ENCODE data around the gene SERF2.
"Not testable (repeated sequence)": the region's sequence is repeated elsewhere in the genome, so short reads cannot be mapped to it uniquely, and the experiment has no call there.

SERF2 gene

DNA sequence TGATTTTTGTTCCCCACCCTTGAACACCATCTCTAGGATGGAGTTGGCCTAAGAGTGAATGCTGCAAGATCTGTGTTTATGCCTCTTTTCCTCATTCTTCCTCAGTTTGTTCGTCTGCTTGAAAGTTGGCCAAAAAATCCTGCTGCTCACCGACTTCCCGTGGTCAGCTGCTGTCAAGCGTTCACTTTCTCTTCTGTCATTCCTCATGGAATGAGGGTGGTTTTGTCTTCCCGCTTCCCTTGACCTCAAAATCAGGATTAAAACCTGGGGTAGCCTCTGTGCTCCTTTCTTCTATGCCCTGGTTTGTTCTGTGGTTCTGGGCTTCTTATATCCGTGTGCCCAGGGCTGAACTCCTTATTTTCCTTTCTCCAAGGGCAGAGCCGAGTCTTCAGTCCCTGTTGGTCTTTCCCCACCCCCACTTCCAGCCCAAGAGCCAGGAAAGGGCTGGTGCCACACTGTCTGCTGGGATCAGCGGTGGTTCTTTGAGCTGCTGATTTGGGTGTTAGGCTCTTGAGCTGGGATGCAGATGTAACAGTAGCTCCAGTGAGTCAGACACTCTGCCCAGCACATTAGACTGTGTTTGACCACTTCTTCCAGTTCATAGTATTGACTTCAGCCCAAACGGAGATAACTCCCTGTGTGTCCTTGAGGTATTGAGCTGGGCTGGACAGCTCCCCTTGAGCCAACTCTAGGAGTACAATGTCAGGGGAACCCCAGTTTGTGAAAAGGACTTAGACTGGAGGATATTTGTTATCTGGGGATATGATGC, 2.3 kb downstream of the SERF2 start:
- DNase-seq, result no peak

DNA sequence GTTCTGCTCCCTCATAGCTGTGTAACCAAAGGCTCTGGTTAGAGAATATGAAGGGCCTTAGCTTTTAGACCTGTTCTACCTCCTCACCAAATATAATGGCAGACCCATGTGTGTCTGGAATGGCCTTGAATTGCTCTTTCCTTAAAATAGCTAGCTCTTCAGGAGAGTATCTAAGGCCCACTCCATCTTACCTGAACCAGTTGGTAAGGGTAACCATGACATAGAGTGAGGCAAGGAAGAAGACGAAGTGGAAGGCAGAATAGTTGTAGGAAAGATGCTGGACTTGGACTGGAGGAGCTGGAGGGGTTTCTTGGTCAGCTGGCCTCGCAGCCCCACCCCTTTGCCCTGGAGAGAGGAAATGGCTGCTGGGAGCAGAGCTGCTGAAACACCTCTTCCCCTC, 3.1 kb downstream of the SERF2 start:
- DNase-seq, result no peak

DNA sequence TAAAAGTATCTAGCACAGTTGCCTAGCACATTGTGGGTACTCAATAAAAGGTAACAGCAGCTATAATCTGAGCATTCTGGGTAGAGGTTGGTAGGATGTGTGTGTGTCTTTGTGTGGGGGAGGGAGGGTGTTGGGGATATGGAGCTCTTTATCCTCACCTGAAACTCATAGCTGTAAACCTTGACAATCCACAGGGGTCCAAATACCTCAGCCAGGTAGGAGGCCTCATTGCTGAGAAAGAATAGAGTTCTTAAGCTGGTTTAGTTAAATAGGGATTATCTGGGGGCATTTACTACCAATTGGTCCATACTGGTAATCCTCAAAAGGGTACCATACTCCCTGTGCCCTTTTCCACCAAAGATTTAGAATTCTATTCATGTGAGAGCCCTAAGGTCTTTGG, 3.9 kb downstream of the SERF2 start:
- no peak for DNase-seq

DNA sequence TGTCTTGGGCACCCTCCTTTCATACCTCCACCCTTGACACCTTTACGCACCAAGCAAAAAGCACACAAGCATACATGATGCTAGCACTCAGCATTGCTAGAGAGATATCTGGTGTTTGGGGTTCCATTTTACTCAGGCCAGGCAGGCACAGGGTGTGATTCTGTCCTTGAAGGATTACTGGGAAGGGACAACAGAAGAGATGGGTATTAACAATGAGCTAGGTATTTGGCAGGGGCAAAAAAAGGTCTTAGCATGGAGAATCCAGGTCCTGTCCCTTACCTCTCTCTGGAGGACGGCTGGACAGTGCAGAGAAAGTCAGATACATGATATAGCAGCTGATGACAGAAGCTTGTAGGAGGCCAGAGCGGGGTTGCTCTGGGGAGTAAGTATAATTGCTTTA, 4.4 kb downstream of the SERF2 start:
- no peak for DNase-seq

DNA sequence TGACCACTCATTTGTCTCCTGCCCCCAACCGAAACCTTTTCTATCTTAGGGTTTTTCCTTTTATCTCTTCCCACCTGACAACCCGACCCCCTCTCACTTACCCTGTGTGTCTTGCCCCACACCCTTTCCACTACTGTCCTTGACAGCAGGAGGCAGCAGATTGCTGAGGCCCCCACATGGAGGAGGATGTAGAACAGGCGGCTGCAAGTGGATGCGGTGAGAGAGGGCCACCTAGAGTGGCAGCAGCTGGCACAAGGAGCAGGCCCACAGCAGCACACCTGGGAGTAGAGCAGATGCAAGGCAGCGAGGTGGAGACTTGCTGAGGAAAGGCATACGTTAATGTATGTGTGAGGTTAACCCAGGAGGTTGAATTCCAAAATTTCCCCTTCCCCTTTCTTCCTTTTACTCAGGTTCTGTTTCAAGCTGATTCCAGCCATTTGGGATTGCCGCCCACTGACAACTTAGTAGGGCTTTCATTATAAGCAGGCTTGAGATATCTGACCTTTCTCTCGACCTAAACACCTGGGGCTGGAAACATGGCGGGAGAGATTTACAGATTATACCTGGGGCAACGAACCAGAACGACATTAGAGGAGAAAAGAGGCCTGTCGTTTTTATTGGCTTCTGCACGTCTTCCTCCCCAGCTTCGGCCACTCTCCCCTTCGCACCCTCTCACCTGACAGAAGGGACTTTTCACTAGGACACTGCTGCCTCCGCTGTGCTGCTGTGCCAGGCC, 7.3 kb downstream of the SERF2 start:
- DNase-seq, result no peak

DNA sequence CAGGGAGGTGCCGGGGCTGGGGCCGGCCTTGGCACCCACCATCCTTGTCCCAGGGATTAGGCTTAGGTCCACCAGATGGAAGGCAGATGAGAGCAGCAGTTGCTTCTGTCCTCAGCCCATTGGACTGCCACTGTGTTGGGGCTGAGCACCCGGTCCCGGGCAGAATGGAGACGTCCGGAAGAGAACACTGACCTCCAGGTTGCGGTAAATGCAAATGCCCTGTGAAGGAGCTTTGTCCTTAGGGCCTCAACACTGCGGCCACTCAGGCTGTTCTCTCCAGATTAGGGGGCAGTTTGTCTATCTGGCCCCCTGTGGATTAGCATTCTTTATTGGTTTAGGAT, 7.8 kb downstream of the SERF2 start, which contains the start of gene SERINC4:
Gene SERINC4 (minus strand): TSS at position 276 of the 341 bp plus-strand sequence. CDS start 234 bp downstream, at position 42.
- DNase-seq, result no peak

DNA sequence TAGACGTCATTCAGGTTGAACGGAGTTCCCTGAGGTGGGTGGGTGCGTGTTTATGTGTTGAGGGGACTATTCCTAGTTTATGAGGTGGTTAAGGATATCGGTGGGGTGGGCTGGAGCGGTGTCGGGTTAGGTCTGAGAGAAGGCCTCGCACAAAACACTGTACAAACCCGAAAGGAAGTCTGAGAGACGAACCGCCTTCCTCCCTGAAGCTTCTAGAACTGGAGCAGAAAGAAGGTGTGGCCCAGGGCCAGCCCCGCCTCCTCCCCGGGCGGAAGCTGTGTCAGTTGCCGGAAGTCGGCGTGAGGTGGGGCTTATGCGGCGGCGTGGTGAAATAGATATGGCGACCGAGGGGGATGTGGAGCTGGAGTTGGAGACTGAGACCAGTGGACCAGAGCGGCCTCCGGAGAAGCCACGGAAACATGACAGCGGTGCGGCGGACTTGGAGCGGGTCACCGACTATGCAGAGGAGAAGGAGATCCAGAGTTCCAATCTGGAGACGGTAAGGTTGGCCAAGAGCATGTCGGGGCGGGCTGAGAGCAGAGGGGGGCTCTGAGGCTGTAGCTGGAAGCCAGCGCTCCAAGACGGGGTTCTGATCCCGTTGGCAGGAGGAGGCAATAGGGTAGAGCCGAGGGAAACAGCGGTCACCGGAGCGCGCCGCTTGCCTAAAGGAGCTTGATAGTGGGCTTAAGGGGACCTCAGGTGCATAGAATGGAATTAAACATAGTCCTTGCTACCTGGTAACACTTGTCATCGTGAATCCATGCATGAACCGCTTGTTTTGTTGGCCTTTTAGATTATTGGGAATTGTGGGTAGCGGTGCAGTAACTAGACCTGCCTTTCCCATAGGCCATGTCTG, 8.4 kb downstream of the SERF2 start, which contains the start of gene HYPK:
Gene HYPK (plus strand): TSS at position 314 of the 856 bp plus-strand sequence. CDS start 24 bp downstream, at position 338.
- no peak for DNase-seq

DNA sequence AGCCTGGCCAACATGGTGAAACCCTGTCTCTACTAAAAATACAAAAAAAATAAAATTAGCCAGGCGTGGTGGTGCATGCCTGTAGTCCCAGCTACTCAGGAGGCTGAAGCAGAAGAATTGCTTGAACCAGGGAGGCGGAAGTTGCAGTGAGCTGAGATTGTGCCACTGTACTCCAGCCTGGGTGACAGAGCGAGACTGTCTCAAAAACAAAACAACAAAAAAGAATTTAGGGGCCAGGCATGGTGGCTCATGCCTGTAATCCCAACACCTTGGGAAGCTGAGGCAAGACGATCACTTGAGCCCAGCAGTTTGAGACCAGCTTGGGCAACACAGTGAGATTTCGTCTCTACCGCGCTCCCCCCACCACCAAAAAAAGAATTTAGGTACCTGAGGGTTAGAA, 10.6 kb downstream of the SERF2 start:
- DNase-seq, result not testable (repeated sequence)

DNA sequence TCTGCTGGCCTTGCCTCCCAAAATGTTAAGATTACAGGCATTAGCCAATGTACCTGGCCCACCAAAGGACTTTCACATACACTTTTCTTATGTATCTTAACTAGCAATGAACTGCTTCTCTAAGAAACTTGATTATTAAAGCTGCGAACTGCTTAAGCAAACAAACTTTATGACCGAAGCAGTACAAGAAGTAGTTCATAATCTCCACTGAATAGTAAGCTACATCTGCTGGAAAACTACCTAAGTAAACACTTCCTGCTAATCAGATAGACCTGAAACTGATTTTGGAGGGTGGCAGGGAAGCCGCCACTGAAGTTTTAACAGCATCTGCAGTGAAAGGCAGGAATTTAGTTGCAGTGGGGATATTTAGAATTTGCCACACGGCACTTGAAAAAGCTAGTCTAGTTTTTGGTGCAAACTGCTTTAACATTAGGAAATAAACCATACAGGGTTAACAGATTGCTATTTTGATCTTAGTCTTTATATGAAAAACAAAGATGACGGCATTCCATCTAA, 16.4 kb downstream of the SERF2 start:
- no peak for DNase-seq

DNA sequence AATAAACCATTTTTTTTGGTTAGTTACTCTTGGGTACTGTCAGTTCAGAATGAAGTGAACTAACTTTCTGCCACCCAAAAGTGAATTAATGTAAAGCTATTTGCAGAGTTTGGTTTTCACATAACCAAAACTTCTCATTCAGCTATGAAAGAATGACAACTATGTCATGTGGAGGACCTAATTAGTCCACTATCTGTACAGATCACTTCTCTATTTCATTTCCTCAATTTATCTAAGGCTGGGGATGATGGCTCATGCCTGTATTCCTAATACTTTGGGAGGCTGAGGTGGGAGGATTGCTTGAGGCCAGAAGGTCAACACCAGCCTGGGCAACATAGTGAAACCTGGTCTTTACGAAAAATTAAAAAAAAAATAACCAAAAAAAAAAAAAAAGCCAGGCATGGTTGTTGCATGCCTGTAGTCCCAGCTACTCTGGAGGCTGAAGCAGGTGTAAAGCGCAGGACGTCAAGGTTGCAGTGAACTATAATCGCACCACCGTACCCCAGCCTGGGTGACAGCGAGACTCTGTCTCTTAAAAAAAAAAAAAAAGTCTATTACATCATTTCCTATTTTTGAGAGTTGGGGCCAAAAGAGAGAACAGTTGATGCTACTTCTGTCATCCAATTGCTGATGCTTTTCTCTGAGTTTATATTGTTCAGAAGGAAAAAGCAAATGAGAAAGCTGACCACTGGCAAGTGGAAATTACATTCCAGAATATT, 17.0 kb downstream of the SERF2 start:
- no peak for DNase-seq

DNA sequence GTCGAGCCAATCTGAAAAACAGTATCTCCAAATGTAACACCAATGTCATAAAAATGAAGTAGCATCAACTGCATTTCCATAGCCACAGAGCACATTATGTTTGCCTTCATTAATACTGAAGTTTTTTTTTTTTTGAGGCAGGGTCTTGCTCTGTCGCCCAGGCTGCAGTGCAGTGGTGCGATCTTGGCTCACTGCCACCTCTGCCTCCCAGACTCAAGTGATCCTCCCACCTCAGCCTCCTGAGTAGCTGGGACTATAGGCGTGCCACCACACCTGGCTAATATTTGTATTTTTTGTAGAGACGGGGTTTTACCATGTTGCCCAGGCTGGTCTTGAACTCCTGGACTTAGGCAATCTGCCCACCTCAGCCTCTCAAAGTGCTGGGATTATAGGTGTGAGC, 22.9 kb downstream of the SERF2 start:
- DNase-seq, result not testable (repeated sequence)

DNA sequence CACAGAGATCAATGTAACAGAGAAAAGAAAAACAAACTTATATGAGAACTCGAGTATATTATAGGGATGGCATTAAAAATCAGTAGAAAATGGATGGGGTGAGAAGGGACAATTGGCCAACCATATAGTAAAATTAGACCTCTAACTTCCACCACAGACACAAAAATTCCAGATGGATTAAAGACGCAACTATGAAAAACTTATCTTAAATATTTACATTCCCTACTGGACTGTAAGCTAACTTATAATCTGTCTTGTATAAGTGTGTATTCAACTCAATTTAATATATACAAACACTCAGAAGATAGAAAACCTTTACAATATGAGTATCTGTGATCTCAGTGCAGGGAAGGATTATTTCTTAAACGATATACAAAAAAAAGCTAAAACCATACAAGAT, 29.4 kb downstream of the SERF2 start:
- no peak for DNase-seq

DNA sequence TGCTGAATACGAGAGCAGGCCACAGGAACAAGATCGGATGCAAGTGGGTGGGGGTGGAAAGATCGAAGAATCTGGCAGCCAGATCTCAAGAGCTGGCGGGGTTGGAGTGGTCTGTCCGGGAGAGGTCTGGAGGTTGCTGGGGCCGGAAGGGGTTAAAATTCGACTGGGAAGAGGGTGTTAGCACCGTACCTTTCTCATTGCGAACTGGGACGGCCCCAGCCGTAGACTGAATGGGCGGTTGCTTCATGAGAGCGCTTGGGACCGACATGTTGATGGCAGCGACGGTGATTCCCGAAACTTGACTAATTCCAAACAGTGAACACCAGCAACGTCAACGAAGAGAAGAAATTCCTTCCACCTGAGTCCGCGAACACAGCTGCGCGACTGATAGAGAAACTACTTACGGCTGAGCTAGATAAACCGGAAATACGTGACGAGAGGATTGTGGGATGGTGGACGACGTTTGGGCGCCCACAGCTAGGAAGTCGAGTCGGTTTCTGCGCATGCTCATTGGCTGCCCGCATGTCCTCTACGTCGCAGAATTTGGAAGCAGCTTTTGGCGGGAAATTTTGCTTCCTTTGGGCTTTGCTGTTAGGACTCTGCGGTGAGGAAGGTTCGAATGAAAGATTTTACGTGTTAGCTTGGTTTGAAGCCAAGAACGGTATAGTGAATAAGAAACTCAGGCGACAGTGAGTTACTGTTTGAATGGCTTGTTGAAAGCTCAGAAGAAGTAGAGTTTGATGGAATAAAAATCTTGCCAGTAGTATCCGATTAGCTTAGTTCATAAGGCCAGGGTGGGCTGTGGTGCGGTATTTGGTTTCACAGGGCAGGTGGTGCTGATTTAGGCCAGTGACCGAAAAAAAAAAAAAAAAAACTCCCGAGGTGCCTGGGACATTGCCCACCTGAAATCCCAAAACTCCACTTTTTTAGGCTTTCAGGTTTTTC, 32.5 kb downstream of the SERF2 start, which contains the start of gene MFAP1:
Gene MFAP1 (minus strand): TSS at position 389 of the 945 bp plus-strand sequence. CDS start 121 bp downstream, at position 268.
- DNase-seq, result no peak

DNA sequence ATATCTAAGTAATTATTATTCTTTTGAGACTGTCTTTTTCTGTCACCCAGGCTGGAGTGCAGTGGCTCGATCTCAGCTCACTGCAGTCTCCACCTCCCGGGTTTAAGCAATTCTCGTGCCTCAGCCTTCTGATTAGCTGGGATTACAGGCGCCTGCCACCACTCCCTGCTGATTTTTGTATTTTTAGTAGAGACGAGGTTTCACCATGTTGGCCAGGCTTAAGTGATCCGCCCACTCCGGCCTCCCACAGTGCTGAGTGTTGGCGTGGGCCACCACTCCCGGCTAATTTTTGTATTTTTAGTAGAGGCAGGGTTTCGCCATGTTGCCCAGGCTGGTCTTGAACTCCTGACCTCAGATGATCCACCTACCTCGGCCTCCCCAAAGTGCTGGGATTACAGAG, 33.2 kb downstream of the SERF2 start:
- not testable (repeated sequence) for DNase-seq

DNA sequence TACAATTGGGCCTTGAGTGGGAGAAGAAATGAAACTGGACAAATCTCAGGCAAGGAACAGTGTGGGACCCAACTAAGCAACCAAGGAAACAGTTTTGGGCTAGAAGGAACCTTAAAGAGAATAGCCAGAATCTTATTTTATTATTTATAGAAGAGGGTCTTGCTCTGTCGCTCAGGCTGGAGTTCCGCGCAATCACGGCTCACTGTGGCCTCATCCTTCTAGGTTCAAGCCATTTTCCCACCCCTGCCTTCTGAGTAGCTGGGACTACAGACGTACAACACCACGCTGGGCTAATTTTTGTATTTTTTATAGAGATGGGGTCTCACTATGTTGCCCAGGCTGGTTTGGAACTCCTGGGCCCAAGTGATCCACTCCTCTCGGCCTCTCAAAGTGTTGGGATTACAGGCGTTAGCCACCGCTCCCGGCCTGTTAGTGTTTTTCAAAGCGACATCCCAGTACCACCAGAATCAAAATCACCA, 33.9 kb downstream of the SERF2 start:
- DNase-seq, result no peak

DNA sequence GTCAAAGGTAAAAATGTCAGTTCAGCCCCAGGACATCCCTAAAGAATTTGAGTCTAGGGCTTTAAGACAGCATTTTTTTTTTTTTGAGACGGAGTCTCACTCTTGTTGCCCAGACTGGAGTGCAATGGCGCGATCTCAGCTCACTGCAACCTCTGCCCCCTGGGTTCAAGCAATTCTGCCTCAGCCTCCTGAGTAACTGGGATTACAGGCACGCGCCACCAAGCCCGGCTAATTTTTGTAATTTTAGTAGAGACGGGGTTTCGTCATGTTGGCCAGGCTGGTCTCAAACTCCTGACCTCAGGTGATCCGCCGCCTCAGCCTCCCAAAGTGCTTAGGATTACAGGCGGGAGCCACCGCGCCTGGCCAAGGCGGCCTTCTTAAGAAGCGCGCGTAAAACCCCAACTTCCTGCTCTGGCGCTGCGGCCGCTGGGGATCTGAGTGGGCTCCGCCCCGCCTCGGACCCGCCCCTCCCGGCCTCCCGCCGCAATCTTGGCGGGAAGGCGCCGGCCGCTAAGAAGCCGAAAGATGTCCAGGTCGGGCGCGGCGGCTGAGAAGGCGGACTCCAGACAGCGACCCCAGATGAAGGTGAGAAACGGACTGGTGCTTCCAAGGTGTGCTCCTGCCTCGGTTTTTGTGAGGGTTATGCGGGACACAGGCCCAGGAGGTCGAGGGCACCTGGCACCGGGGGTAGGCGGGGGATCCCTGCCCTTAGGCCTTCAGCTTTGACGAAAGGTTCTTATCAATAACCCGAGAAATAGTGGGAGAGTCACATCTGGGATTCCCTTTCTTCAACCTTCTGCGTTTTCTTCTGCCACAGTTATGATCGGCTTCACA, 34.6 kb downstream of the SERF2 start, which contains the start of gene WDR76:
Gene WDR76 (plus strand): TSS at position 495 of the 834 bp plus-strand sequence. CDS start 31 bp downstream, at position 526.
- DNase-seq, result no peak

DNA sequence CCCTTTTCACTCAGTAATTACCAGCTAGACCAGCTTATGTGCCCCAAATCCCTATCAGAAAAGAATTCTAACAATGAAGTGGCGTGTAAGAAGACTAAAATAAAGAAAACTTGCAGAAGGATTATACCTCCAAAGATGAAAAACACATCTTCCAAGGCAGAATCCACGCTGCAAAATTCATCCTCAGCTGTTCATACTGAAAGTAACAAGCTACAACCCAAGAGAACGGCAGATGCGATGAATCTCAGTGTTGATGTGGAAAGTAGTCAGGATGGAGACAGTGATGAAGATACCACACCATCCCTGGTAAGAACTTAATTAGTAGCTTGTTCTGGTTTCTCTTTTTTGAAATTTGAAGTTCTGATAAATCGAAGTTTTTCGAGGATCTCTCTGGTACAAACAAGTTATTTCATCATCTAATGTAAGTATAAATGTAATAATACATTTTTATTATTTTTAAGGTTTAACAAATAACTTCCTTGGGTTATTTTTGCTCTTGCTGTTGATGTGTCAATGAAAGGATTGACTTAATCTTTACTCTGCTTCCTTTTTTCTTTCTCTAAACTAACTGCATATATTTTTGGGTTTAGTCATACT, 36.0 kb downstream of the SERF2 start:
- DNase-seq, result no peak

DNA sequence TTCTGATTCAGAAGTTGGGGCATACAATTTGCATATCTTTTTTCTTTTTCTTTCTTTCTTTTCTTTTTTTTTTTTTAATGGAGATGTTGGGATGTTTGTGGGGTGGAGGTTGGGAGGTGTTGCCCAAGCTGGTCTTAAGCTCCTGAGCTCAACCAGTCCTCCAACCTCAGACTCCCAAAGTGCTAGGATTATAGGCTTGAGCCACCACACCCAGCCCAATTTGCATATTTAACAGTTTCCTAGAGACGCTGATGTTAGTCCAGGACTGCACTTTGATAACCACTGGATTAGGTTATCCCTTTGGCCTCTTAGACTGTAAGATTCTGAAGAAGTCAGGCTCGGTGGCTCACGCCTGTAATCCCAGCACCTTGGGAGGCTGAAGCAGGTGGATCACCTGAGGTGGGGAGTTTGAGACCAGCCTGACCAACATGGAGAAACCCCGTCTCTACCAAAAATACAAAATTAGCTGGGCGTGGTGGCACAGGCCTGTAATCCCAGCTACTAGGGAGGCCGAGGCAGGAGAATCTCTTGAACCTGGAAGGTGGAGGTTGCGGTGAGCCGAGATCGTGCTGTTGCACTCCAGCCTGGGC, 37.9 kb downstream of the SERF2 start:
- not testable (repeated sequence) for DNase-seq
